ENCODE measurements around the gene IFNLR1. TPM values are rescaled to one million over a fixed set of nuclear protein-coding genes. Genes with fewer than 3 reads are reported as not detected.

Gene IFNLR1
- total RNA-seq, 1 experiment from 2014 or later: 4.1 TPM

- no peak for DNase-seq (ENCODE audit: low read depth)
- in situ Hi-C loops (cut with HindIII; ENCODE audit: low pct_unique_long_range_greater_than_20kb, low sequenced_read_pairs): no loop called here
Observed at GRCh38 chr1:24186031-24186710, 918 bp downstream of the IFNLR1 start.

DNA sequence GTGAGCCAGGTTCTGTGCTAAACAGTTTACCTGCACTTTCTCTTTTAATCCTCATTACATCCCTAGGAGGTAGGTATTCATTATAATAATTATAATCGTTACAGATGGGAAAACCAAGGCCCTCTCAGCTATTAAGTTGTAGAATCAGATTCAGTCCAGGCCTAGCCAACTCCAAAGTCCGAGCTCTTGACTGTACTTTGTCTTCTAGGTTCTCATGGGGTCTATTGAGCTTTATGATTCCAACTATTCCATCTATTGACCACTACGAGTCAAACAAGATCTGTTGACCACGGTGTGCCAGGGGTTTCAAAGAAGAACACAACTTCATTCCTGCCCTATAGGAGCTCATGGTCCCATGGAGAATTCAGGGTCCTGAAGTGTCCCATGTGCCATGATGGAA is 2.0 kb downstream of the IFNLR1 start:
- DNase-seq (ENCODE audit: low read depth): no peak
- in situ Hi-C loops (cut with HindIII; ENCODE audit: low pct_unique_long_range_greater_than_20kb, low sequenced_read_pairs): no loop called here

GRCh38 chr1:24182061-24182460 is 5.0 kb downstream of the IFNLR1 start:
- in situ Hi-C loops (cut with HindIII; ENCODE audit: low pct_unique_long_range_greater_than_20kb, low sequenced_read_pairs): no loop called here
- DNase-seq (ENCODE audit: low read depth): no peak

GRCh38 chr1:24181619-24182018 is 5.5 kb downstream of the IFNLR1 start:
- DNase-seq (ENCODE audit: low read depth): no peak
- in situ Hi-C loops (cut with HindIII; ENCODE audit: low pct_unique_long_range_greater_than_20kb, low sequenced_read_pairs): no loop called here

DNA sequence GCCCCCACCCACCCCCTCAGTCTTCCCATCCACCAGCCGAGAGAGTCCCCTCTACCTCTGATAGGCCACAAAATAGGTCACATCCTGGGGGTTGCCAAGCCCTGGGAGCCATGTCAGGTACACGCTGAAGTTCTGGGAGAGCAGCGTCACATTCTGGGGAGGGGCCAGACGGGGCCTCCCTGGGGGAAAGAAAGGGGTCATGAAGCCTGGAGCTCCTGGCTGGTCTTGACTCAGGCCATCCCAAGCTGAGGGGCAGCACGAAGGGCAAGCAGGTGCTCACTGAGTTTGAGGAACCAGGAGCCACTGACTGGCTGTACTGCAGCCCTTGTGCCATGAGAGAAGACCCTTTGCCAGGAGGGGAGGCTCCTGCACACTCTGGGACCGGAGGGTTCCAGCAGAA is 6.4 kb downstream of the IFNLR1 start:
- in situ Hi-C loops (cut with HindIII; ENCODE audit: low pct_unique_long_range_greater_than_20kb, low sequenced_read_pairs): no loop called here

DNA sequence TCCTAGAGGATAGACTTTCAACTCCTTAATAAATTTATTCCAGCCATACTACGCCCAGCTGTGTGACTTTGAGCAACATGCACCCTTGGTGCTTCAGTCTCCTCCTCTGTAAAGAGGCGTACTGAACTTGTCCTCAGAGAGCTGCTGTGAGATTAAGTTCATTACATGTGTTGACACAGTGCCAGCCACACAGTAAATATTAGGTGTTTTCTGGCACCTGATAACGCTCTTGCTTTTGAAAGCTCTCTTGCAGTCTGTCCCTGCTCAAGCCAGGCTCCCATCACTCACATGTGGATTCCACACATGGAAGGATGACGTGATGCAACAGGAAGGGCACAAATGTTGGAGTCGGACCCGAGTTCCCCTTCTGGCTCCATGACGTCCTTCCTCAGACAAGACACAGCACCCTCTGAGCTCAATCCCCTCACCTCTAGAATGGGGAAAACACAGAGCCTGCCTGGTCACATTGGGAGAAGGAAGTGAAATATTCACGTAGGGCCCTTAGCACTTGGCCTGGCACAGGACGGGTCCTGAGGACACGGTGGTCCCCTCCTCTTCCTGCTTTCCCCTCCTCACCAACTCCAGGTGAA is 7.7 kb downstream of the IFNLR1 start:
- in situ Hi-C loops (cut with HindIII; ENCODE audit: low pct_unique_long_range_greater_than_20kb, low sequenced_read_pairs): no loop called here
- DNase-seq (ENCODE audit: low read depth): no peak

More for the DNA sequence above, 6.4 kb downstream of the IFNLR1 start:
- DNase-seq (ENCODE audit: low read depth): no peak

DNA sequence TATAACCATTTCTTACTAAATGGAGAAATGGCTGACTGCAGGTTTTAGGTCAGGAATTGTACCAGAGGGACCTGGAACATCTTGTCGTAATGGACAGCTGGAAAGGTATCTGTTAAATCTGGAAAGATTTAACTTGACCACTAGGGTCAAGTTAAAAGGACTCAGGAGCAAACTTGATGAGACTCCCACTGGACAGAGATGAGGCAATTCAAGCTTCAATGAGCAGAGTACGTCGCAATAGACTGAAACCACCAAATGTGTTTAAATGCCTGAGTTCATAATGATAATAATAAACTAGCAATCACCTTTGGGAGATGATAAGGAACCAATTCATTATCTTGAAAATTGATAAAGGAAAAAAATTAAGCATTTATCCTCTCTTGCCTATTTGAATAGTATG is 8.7 kb downstream of the IFNLR1 start:
- no peak for DNase-seq (ENCODE audit: low read depth)
- in situ Hi-C loops (cut with HindIII; ENCODE audit: low pct_unique_long_range_greater_than_20kb, low sequenced_read_pairs): no loop called here

DNA sequence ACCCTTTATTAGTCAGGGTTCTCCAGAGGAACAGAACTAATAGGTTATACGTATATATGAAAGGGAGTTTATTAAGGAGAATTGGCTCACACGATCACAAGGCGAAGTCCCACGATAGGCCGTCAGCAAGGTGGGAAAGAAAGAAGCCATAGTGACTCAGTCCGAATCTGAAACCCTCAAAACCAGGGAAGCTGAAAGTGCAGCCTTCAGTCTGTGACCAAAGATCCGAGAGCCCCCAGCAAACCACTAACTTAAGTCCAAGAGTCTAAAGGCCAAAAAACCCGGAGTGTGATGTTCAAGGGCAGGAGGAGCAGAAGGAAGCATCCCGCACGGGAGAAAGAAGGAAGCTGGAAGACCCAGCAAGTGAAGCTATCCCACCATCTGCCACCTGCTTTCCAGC is 9.9 kb downstream of the IFNLR1 start:
- no peak for DNase-seq (ENCODE audit: low read depth)
- in situ Hi-C loops (cut with HindIII; ENCODE audit: low pct_unique_long_range_greater_than_20kb, low sequenced_read_pairs): no loop called here

DNA sequence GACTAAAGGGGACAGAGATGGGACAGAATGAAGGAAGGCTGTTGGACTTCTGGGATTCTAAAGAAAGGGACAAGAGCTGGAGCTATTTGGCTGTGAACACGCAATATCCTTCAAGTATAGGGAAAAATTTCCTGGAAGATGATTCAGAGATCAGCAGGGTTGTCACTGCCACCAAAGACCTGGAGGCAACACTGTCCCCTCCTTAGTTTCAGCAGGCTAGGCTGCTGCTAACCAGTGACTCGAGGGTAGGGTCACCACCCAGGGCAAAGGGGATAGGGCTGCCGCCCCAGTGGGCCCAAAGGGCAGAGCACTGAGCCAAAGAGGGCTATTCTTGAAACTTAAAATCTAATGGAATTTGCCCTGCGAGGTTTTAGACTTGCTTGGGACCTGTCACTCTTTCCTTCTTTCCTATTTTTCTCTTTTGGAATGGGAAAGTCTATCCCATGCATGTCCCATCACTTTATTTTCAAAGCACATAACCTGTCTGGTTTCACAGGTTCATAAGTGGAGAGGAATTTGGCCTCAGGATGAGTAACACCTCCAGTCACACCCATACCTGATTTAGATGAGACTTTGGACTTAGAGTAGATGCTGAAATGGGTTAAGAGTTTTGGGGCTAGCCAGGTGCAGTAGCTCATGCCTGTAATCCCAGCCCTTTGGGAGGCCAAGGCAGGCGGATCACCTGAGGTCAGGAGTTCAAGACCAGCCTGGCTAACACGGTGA is 11.9 kb downstream of the IFNLR1 start:
- DNase-seq (ENCODE audit: low read depth): no peak
- in situ Hi-C loops (cut with HindIII; ENCODE audit: low pct_unique_long_range_greater_than_20kb, low sequenced_read_pairs): no loop called here

DNA sequence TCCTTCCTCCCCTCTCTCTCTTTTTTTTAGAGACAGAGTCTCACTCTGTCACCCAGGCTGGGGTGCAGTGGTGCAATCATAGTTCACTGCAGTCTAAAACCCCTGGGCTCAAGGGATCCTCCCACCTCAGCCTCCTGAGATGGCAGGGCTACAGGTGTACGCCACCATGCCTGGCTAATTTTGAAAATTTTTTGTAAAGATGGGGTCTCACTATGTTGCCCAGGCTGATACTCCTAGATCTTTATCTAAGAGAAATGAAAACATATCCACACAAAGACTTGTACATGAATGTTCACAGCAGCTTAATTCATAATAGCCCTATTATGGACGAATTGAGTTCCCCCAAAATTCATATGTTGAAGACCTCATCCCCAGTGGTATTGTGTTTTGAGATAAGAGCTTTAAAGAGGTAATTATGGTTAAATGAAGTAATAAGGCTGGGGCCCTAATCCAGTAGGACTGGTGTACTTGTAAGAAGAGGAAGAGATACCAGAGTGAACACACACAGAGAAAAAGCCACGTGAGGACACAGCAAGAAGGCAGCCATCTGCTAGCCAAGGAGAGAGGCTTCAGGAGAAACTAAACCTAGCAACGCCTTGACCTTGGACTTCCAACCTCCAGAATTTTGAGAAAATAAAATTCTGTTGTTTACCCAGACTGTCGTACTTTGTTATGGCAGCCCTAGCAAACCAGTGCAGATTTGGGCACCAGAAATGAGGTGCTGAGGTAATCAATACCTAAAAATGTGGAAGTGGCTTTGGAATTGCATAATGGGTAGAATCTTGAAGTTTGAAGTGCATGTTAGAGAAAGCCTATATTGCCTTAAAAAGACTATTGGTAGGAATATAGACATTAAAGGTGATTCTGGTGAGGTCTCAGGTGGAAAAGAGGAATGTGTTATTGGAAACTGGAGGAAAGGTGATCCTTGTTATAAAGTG is 13.2 kb downstream of the IFNLR1 start:
- no peak for DNase-seq (ENCODE audit: low read depth)
- in situ Hi-C loops (cut with HindIII; ENCODE audit: low pct_unique_long_range_greater_than_20kb, low sequenced_read_pairs): no loop called here

GRCh38 chr1:24172598-24172997 is 14.5 kb downstream of the IFNLR1 start:
- in situ Hi-C loops (cut with HindIII; ENCODE audit: low pct_unique_long_range_greater_than_20kb, low sequenced_read_pairs): no loop called here
- DNase-seq (ENCODE audit: low read depth): no peak

GRCh38 chr1:24169286-24169685 is 17.8 kb downstream of the IFNLR1 start:
- DNase-seq (ENCODE audit: low read depth): no peak
- in situ Hi-C loops (cut with HindIII; ENCODE audit: low pct_unique_long_range_greater_than_20kb, low sequenced_read_pairs): no loop called here

GRCh38 chr1:24168245-24168644 is 18.8 kb downstream of the IFNLR1 start:
- in situ Hi-C loops (cut with HindIII; ENCODE audit: low pct_unique_long_range_greater_than_20kb, low sequenced_read_pairs): no loop called here
- no peak for DNase-seq (ENCODE audit: low read depth)

DNA sequence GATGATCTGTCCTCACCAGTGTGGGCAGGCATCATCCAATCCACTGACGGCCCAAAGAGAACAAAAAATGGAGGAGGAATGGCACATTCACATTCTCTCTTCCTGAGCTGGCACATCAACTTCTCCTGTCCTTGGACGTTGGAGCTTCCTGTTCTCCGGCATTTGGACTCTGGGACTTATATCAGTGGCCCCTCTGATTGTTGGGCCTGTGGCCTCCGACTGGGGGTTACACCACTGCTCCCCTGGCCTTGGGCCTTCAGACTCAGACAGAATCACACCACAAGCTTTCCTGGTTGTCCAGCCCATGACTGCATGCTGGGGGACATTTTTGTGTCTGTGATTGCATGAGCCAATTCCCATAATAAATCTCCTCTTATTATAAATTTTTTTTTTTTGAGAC is 20.1 kb downstream of the IFNLR1 start:
- in situ Hi-C loops (cut with HindIII; ENCODE audit: low pct_unique_long_range_greater_than_20kb, low sequenced_read_pairs): no loop called here
- DNase-seq (ENCODE audit: low read depth): no peak

- in situ Hi-C loops (cut with HindIII; ENCODE audit: low pct_unique_long_range_greater_than_20kb, low sequenced_read_pairs): no loop called here
- DNase-seq (ENCODE audit: low read depth): no peak
Observed at GRCh38 chr1:24165500-24165899, 21.6 kb downstream of the IFNLR1 start.

DNA sequence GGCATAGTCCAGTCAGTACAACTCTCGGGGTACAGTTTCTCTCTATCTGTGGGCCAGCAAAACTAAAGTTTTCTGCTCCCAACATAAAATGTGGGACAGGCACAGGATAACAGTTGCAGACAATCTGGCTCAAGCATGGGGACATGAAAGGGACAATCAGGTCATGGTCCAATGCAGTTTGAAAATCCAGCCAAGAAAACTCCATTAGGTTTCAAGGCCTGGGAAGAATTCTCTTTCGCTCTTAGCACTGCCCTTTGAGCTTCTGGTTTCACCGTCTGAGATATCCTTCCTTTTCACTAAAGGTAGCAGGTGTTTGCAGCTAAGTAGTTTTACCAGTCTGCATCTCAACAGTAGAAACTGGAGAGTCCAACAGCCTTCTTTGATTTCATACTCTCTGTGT is 23.1 kb downstream of the IFNLR1 start:
- DNase-seq (ENCODE audit: low read depth): no peak
- in situ Hi-C loops (cut with HindIII; ENCODE audit: low pct_unique_long_range_greater_than_20kb, low sequenced_read_pairs): no loop called here

- in situ Hi-C loops (cut with HindIII; ENCODE audit: low pct_unique_long_range_greater_than_20kb, low sequenced_read_pairs): no loop called here
Observed at GRCh38 chr1:24162201-24162600, 24.9 kb downstream of the IFNLR1 start.

GRCh38 chr1:24161270-24161669 is 25.8 kb downstream of the IFNLR1 start:
- in situ Hi-C loops (cut with HindIII; ENCODE audit: low pct_unique_long_range_greater_than_20kb, low sequenced_read_pairs): no loop called here
- no peak for DNase-seq (ENCODE audit: low read depth)

More at GRCh38 chr1:24162201-24162600, 24.9 kb downstream of the IFNLR1 start:
- no peak for DNase-seq (ENCODE audit: low read depth)

- in situ Hi-C loops (cut with HindIII; ENCODE audit: low pct_unique_long_range_greater_than_20kb, low sequenced_read_pairs): no loop called here
- DNase-seq (ENCODE audit: low read depth): no peak
Observed at GRCh38 chr1:24159366-24159765, 27.7 kb downstream of the IFNLR1 start.

All from Caki2 (cell line).